Astrocyte (in vitro differentiated cells and primary cell): Measurements from ENCODE around the gene PDLIM7. TPM values are rescaled to one million over a fixed set of nuclear protein-coding genes. Genes with fewer than 3 reads are reported as not detected.
A peak's percentile ranks its signal among the peaks of the same experiment; 100 is the strongest.

Experiments used
- DNase-seq: peaks from one replicate; pipeline ENCODE4 v3.0.0-alpha.2; 2010; ENCODE audit warnings: low read depth
- FAIRE-seq: peaks from 2 replicates; lab custom pipeline; 2011; peaks lifted over from hg19 to GRCh38; lab: Jason Lieb, UNC
- H2AFZ ChIP-seq: 2 replicates; pipeline ENCODE4 v1.6.0; 2012; ENCODE audit warnings: low read depth, low read length, inconsistent platforms
- H3K27ac ChIP-seq: 2 replicates; pipeline ENCODE4 v1.5.1; 2011; ENCODE audit warnings: low read depth, low read length, inconsistent platforms
- H3K27me3 ChIP-seq: 2 replicates; pipeline ENCODE4 v1.6.0; 2011; ENCODE audit warnings: low read length, inconsistent platforms; ENCODE audit not compliant: insufficient read depth
- H3K36me3 ChIP-seq: 2 replicates; pipeline ENCODE4 v1.5.1; 2011; ENCODE audit warnings: low read length, inconsistent platforms; ENCODE audit not compliant: insufficient read depth
- H3K4me1 ChIP-seq: 2 replicates; pipeline ENCODE4 v1.5.1; 2011; ENCODE audit warnings: low read length, inconsistent platforms; ENCODE audit not compliant: insufficient read depth
- H3K4me2 ChIP-seq: 2 replicates; pipeline ENCODE4 v1.6.0; 2012; ENCODE audit warnings: low read length, inconsistent platforms
- H3K4me3 ChIP-seq: 2 replicates; pipeline ENCODE4 v1.5.1; 2011; ENCODE audit warnings: low read depth, mild to moderate bottlenecking, low read length, inconsistent platforms; ENCODE audit not compliant: insufficient read depth
- H3K79me2 ChIP-seq: 2 replicates; pipeline ENCODE4 v1.6.0; 2012; ENCODE audit warnings: mild to moderate bottlenecking, low read length, inconsistent platforms; ENCODE audit not compliant: insufficient read depth
- H3K9ac ChIP-seq: 2 replicates; pipeline ENCODE4 v1.6.0; 2012; ENCODE audit warnings: mild to moderate bottlenecking, low read length, inconsistent platforms
- H3K9me3 ChIP-seq: 2 replicates; pipeline ENCODE4 v1.5.1; 2012; ENCODE audit warnings: low read depth, mild to moderate bottlenecking, low read length, inconsistent platforms; ENCODE audit not compliant: insufficient read depth
- H4K20me1 ChIP-seq: 2 replicates; pipeline ENCODE4 v1.6.0; 2012; ENCODE audit warnings: low read length, inconsistent platforms; ENCODE audit not compliant: insufficient read depth
- H3K27ac Mint-ChIP-seq: one replicate; pipeline ENCODE4 v1.8.0; 2021; ENCODE audit warnings: mild to moderate bottlenecking, mixed read lengths; ENCODE audit not compliant: unreplicated experiment
- H3K27me3 Mint-ChIP-seq: one replicate; pipeline ENCODE4 v1.8.0; 2021; ENCODE audit warnings: low read depth, mixed read lengths; ENCODE audit not compliant: unreplicated experiment
- H3K36me3 Mint-ChIP-seq: one replicate; pipeline ENCODE4 v1.8.0; 2021; ENCODE audit warnings: low read depth, mixed read lengths; ENCODE audit not compliant: unreplicated experiment
- H3K4me1 Mint-ChIP-seq: one replicate; pipeline ENCODE4 v1.8.0; 2021; ENCODE audit warnings: low read depth, mixed read lengths; ENCODE audit not compliant: unreplicated experiment
- H3K4me3 Mint-ChIP-seq: one replicate; pipeline ENCODE4 v1.8.0; 2021; ENCODE audit warnings: mild to moderate bottlenecking, moderate library complexity, mixed read lengths; ENCODE audit not compliant: unreplicated experiment
- H3K9me3 Mint-ChIP-seq: one replicate; pipeline ENCODE4 v1.8.0; 2021; ENCODE audit warnings: mild to moderate bottlenecking, mixed read lengths; ENCODE audit not compliant: unreplicated experiment
- EZH2 ChIP-seq: IDR thresholded peaks from 2 replicates; pipeline ENCODE4 v1.6.1; 2012; ENCODE audit warnings: mild to moderate bottlenecking, low read length, inconsistent platforms; ENCODE audit not compliant: insufficient read depth
- total RNA-seq: library from RNA; stranded (reverse); gene quantifications from 2 replicates; pipeline ENCODE4 v1.2.1, GENCODE V29; 2021
- TF ChIP-seq, protein P1 (sequence below): IDR thresholded peaks from 2 replicates; pipeline ENCODE4 v1.5.1; 2011; ENCODE audit warnings: low read depth, mild to moderate bottlenecking, inconsistent platforms, low read length, moderate library complexity; ENCODE audit not compliant: insufficient read depth

Gene PDLIM7
- total RNA-seq, 1 donor from 2014 or later: 590 TPM

DNA sequence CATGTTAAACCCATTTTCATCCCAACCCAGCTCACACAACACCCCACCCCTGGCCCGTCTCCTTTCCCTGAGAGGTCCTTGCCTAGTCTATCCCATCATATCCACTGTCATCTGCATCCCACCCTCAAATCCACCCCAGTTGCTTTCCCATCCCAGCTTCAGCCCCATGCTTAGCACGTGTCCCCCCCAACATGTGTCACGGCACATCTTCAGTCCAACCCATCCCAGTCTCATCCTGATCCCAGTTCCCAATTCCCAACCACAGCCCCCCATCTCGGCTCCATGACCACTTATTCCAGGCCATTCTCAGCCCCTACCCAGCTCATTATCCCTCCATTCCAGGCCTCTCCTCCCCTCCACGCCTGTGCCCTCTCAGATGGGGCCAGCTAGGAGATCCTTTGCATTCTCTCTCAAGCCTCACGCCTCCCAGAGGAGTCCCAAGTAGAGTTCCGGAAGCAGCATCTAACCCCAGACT lies 23.4 kb downstream of the PDLIM7 start:
- H3K4me1 ChIP-seq: peaks cover 52% of the 10 kb centered on the region

DNA sequence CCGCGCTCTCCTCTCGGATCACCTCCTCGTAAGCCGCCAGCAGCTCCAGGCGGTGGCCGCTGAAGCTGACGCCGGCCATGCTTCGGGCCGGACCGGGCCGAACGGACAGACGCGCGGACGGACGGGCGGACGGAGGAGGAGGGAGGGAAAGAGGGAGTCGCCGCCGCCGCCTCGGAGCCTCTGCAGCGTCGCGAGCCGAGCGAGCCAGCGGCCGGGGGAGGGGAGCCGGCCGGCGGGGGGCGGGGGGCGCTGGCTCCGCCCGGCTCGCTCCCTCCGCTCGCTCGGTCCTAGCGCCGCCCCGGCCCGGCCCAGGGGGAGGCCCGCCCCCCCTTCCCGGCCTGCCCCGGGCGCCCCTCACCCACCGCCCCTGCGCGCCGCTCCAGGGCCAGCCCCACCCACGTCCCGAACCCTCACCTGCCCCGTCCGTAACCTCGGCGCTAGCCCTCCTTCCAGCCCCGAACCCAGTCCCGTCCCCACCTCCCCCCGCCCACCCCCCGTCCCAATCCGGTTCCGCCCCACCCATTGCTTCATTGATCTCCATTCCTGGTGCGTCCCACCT lies 23.9 kb downstream of the PDLIM7 start, which contains the start of gene DBN1:
DBN1 (minus strand) TSS at position 192 of the 559 bp plus-strand sequence; CDS start at position 79, 113 bp downstream.
- DNase-seq (no peak), FAIRE-seq (no peak)
- Mint-ChIP-seq H3K4me1 (peaks cover 58% of the 10 kb centered on the region), H3K4me3 (peak within 1 kb of the TSS; percentile 88), H3K36me3 (peaks cover 11% of the 10 kb centered on the region), H3K27me3 (no peaks in the 10 kb centered on the region), H3K9me3 (no peaks in the 10 kb centered on the region), H3K27ac (peak within 1 kb of the TSS; percentile 88)
- Histone ChIP-seq H3K9me3 (no peaks in the 10 kb centered on the region), H4K20me1 (peaks cover 51% of the 10 kb centered on the region), H3K4me2 (peak within 1 kb of the TSS; percentile 99), H3K4me3 (peak within 1 kb of the TSS; percentile 75), H3K79me2 (peaks cover 45% of the 10 kb centered on the region), H3K27me3 (no peaks in the 10 kb centered on the region), H3K4me1 (peaks cover 57% of the 10 kb centered on the region), H3K9ac (peak within 1 kb of the TSS; percentile 94), H3K27ac (peak within 1 kb of the TSS; percentile 81), H2AFZ (no peak within 1 kb of the TSS), H3K36me3 (peaks cover 5% of the 10 kb centered on the region)
- TF ChIP-seq EZH2: no peak
- TF ChIP-seq, protein P1, sequence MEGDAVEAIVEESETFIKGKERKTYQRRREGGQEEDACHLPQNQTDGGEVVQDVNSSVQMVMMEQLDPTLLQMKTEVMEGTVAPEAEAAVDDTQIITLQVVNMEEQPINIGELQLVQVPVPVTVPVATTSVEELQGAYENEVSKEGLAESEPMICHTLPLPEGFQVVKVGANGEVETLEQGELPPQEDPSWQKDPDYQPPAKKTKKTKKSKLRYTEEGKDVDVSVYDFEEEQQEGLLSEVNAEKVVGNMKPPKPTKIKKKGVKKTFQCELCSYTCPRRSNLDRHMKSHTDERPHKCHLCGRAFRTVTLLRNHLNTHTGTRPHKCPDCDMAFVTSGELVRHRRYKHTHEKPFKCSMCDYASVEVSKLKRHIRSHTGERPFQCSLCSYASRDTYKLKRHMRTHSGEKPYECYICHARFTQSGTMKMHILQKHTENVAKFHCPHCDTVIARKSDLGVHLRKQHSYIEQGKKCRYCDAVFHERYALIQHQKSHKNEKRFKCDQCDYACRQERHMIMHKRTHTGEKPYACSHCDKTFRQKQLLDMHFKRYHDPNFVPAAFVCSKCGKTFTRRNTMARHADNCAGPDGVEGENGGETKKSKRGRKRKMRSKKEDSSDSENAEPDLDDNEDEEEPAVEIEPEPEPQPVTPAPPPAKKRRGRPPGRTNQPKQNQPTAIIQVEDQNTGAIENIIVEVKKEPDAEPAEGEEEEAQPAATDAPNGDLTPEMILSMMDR: no peak

More for the DNA sequence above, 23.4 kb downstream of the PDLIM7 start:
- Histone ChIP-seq H3K79me2 (peaks cover 40% of the 10 kb centered on the region), H3K36me3 (peaks cover 5% of the 10 kb centered on the region), H3K4me3 (peak overlapping the region; percentile 41), H3K27ac (no peak overlapping the region), H4K20me1 (peaks cover 49% of the 10 kb centered on the region), H3K27me3 (no peaks in the 10 kb centered on the region), H3K9ac (peak overlapping the region; percentile 36), H2AFZ (no peak overlapping the region), H3K4me2 (peak overlapping the region; percentile 74), H3K9me3 (no peaks in the 10 kb centered on the region)
- H3K4me3 Mint-ChIP-seq: peak overlapping the region; percentile 84
- H3K4me1 Mint-ChIP-seq: peaks cover 58% of the 10 kb centered on the region
- H3K9me3 Mint-ChIP-seq: no peaks in the 10 kb centered on the region
- TF ChIP-seq EZH2: no peak
- H3K27ac Mint-ChIP-seq: peak overlapping the region; percentile 88
- FAIRE-seq: no peak
- H3K36me3 Mint-ChIP-seq: peaks cover 13% of the 10 kb centered on the region
- no peaks in the 10 kb centered on the region for H3K27me3 Mint-ChIP-seq
- DNase-seq: no peak

DNA sequence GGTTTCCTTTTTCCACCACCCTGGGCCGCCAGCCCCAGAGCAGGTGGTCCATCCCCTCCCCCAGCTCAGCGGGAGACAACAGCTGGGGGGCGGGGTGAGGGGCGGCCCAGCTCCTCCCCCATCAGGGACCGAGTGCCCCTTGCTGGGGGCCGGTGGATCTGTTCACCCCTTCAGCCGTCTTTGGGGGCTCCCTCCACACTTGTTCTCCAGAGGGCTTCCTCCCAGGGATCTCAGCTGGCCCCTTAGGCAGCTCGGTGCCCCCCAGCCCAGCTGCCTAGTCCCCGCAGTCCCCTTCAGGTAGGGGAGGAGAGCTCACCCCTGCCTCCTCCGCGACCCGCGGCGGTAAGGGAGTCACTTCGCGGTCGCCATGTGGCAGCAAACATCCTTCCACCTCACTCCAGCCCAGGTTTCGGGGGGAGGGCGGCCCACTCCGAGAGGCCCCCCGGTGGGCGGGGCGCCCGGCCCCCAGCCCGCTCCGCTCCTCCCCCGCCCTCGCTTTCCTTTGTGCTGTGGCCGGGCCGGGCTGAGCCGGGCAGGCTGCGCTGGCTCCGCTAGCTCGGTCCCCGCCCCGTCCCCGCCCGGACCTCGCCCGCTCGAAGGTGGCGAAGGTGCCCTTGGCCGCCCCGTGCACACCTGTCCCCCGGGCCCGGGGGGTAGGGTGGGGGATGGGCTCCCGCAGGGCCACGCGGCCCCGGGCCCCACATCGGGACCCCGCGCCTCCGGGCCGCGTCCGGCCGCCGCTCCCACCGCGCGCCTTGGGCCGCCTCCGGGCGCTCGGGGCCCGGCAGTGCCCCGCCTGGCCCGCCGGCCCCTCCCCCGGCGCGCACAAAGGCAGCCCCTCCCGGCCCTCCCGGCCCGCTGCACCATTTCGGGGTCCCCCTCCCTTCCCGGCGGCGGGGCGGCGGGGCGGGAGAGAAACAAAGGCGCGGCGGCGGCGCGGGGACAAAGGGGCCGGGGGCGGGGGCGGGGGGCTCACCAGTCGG lies 24.7 kb downstream of the PDLIM7 start:
- no peaks in the 10 kb centered on the region for H3K27me3 ChIP-seq
- H3K79me2 ChIP-seq: peaks cover 51% of the 10 kb centered on the region
- H3K9me3 ChIP-seq: no peaks in the 10 kb centered on the region
- peak overlapping the region; percentile 99 for H3K4me2 ChIP-seq
- H3K4me3 ChIP-seq: peak overlapping the region; percentile 75
- H3K27me3 Mint-ChIP-seq: no peaks in the 10 kb centered on the region
- peaks cover 11% of the 10 kb centered on the region for H3K36me3 ChIP-seq
- no peak for DNase-seq
- H3K27ac ChIP-seq: peak overlapping the region; percentile 81
- no peaks in the 10 kb centered on the region for H3K9me3 Mint-ChIP-seq
- peaks cover 62% of the 10 kb centered on the region for H3K4me1 ChIP-seq
- H3K9ac ChIP-seq: peak overlapping the region; percentile 94
- H3K36me3 Mint-ChIP-seq: peaks cover 16% of the 10 kb centered on the region
- FAIRE-seq: no peak
- H4K20me1 ChIP-seq: peaks cover 58% of the 10 kb centered on the region
- TF ChIP-seq, protein P1: no peak
- TF ChIP-seq EZH2: no peak
- H2AFZ ChIP-seq: no peak overlapping the region
- peak overlapping the region; percentile 87 for H3K27ac Mint-ChIP-seq
- peaks cover 55% of the 10 kb centered on the region for H3K4me1 Mint-ChIP-seq
- peak overlapping the region; percentile 88 for H3K4me3 Mint-ChIP-seq
